8988T (cell line): ENCODE measurements around the gene KBTBD13.
"Not testable (repeated sequence)": the region's sequence is repeated elsewhere in the genome, so short reads cannot be mapped to it uniquely, and the experiment has no call there.

Source experiments
- DNase-seq: peaks from one replicate; pipeline ENCODE4 v3.0.0; 2011

Gene KBTBD13

DNA sequence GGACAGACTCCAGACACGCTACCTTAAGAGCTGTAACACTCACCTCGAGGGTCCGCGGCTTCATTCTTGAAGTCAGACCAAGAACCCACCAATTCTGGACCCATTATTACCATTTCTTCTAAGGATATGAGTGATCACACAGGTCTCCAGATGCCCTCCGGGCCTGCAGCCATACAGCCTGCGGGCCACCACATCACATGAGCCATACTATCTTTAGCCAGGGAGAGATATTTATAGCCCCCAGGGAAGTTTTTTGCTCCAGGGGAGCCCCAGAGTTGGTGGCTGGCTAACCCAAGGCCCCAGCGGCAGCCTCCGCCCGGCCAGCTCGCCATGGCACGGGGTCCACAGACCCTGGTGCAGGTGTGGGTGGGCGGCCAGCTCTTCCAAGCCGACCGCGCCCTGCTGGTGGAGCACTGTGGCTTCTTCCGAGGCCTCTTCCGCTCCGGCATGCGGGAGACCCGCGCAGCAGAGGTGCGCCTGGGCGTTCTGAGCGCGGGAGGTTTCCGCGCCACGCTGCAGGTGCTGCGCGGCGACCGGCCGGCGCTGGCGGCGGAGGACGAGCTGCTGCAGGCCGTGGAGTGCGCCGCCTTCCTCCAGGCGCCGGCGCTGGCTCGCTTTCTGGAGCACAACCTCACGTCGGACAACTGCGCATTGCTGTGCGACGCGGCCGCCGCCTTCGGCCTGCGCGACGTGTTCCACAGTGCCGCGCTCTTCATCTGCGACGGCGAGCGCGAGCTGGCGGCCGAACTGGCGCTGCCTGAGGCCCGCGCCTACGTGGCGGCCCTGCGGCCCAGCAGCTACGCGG is at the start of gene KBTBD13:
TSS of gene KBTBD13 (plus strand) at position 261 of the 805 bp plus-strand sequence. CDS start at position 331, 70 bp downstream.
- no peak for DNase-seq

- no peak for DNase-seq
Observed at GRCh38 chr15:65026756-65027155, 49.8 kb upstream of the KBTBD13 start.

DNA sequence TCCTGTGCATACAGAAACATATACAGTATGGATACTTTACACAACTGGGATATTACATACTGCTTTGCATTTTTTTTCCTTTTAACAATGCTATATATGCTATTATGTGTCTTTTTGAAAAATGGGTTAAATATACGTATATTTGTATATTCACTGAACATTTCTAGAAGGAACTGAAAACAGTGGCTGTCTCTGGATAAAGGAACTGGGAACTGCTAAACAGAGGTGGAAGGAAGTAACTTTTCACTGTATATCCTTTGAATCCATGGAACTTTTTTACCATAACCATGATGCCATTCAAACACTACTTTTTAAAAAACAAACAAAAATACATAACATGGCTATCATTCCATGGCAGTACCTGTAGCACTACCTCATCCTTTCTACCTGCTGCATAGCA is 49.0 kb upstream of the KBTBD13 start:
- no peak for DNase-seq

GRCh38 chr15:65028338-65028737 is 48.2 kb upstream of the KBTBD13 start:
- DNase-seq: no peak

DNA sequence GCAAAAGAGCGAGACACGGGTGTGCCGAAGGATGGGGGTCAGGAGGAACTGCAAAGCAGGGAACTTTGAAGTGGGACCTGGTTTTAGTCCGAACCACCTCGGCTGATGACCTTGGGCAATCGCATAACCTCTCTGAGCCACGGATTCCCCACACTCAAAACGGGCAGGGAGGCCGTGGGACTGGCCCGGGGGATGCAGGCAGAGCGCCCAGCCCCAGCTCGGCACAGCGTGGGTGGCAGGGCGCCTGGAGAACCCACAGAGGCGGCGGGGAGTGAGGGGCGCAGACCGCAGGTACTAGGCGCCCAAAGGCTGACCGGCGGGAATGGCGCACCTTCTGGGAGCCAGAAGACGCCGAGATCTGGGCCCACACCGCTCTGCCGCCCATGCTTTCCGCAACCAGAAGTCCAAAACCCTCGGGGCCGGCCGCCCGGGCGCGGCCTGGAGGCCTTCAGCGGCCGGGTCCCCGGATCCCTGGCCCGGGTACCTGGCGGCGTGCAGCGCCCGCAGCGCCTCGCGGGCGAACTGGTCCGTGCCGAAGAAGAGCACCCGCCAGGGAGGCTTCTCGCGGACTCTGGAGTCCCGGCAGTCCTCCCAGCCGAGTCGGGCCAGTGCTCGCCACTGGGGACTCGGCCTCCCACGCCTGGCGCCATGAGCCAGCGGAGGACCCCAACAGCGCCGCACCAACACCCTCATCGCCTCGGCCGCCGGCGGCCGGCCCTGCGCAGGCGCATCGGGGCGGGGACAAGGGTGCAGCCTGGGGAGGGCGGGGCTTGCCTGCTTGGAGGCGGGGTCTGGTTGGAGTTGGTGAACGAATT is 47.4 kb upstream of the KBTBD13 start, which contains the start of gene MTFMT:
TSS of gene MTFMT (minus strand) at position 719 of the 815 bp plus-strand sequence. CDS start at position 693, 26 bp downstream.
- peak; percentile 88 for DNase-seq

- DNase-seq: no peak
Observed at GRCh38 chr15:65029736-65030208, 46.8 kb upstream of the KBTBD13 start.

- DNase-seq: peak; percentile 55
Observed at GRCh38 chr15:65032801-65033537, 43.6 kb upstream of the KBTBD13 start.

DNA sequence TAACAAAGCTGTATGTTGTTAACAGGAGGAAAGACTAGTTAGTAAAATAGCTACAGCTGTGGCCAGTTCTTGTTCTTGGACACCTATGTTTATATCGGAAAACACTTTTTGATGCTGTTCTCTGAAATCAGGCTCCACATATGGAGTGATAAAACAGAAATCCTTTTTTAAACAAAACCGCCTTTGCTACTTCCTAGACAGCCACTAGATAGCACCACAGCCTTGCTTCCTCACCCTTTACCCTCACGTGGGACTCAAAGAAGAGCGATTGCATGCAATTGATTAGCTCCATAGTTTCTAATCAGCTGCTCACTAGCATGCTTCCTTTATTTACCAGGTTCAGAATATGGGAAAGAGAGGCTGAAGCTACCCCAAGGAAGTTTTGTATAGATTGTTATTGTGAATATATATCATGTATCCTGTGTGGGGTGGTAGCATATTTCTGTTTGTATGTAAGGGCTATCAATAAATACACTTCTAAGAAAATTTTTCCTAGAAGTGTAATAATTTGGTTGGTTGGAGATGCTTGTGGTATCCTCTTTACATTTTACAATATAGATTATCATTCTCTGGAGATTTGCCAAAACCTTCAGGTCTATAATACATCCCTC is 42.8 kb upstream of the KBTBD13 start:
- no peak for DNase-seq

GRCh38 chr15:65034719-65035118 is 41.8 kb upstream of the KBTBD13 start:
- no peak for DNase-seq

DNA sequence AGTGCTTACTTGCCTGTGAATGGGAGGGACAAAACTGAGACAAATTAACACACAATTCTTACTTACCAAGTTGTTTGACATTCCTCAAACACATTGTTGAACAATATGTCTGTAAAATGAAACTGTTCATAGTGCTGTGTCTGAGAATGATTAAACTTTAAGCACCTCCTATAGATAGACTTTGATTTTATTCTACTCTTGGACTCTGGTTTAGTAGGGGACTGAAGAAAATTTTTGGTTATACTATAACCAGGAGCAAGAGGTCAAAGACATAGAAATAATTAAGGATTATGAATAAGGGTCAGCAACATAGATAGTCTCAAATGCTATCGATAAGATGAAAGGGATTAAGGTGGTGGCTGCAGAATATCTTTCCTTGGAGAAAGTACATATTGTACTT is 39.2 kb upstream of the KBTBD13 start:
- DNase-seq: no peak

- DNase-seq: no peak
Observed at GRCh38 chr15:65038428-65038827, 38.1 kb upstream of the KBTBD13 start.

DNA sequence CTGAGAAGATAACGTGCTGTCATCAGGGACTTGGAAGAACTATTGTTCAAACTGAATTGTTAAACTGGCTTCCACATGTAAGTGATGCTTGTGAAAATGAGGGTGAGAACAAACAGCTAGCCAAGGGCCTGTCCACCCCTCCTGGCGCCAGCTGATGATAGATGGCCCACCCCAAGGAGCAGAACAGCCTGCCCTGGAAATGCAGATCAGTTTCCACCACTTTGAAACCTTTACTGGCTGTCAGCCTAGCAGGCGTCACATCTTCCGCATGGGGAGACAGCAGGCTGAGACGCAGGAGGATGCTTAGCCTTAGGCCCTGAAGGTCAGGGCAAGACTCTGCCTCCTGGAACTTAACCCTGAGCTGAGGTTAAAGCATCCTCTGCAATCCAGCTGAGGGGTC is 37.7 kb upstream of the KBTBD13 start:
- no peak for DNase-seq

DNA sequence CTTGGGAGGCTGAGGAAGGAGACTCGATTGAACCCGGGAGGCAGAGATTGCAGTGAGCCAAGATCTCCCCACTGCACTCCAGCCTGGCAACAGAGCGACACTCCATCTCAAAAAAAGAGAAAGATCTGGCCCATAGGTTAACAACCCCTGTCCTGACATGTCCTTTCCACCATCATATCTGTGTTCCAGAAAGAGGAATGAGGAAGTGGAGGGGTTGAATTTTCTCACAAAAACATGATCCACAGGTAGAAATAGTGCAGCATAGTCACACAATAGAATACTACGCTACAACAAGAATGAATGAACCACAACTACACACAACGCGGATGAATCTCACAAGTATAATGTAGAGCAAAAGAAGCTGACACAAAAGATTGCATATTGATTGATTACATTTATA is 36.1 kb upstream of the KBTBD13 start:
- no peak for DNase-seq

DNA sequence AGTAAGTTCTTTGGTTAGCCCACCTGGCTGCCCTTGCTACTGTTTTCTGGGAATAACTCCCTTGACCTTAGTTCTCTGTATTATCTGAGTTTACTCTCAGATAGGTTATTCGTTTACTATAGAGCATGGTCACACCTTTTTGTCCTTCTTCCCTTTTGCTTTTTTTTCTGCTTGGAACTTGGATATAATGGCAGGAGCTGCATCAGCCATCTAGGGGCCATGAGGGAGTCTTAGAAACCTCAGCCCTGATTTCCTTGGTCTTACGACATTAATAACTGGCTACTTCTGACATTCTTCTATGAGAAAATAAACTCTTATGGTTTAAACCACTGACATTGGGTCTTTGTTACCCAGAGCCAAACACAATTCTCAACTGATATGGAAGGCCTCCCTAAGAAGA is 34.8 kb upstream of the KBTBD13 start:
- no peak for DNase-seq

DNA sequence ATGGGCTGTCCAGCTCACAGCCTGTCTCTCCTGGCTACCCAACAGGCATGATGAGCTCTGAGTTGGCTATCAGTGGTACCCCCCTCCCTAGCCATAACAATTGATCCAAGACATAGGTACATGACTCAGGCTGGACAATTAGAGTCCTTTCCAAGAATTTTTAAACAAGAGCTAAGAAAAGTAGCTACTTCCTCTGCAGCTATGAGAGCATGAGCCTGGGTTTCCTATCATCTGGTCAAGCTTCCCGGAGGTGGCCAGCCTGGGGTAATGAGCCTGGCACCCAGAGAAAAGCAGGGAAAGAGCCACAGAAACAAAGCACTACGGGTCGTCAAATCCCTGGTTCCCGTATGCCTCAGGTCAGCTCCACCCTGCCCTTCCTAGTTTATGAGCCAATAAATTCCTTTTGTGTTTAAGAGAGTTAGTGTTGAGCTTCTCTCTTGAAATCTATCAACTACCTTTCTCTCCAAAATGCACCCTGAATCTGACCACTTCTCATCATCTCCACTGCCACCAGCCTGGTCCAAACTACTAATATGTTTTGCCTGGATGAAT is 33.7 kb upstream of the KBTBD13 start:
- no peak for DNase-seq

- not testable (repeated sequence) for DNase-seq
Observed at GRCh38 chr15:65044218-65044617, 32.3 kb upstream of the KBTBD13 start.

- no peak for DNase-seq
Observed at GRCh38 chr15:65044724-65045481, 31.6 kb upstream of the KBTBD13 start, which contains the start of gene SLC51B. SLC51B (plus strand) TSS chr15:65045387; CDS start chr15:65050005, 4,618 bp downstream.

DNA sequence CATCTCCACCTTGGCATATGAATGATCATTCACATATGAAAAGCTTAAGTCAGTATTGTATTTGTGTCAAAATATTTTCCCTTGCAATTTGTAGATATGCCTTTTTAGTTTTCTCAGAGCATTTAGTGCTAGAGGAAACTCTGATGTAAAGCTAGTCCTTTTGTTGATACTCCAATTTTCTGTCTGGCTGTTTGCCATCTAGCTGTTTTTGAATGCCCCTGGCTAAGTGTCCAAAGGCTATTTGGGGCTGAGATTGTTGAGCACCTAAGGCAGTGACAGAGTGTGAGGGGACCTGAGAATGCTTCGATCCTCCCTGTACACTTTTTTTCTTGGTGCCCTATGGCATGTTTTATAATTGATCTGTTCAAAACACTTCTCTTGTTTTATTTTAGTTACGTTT is 28.3 kb upstream of the KBTBD13 start:
- DNase-seq: no peak

DNA sequence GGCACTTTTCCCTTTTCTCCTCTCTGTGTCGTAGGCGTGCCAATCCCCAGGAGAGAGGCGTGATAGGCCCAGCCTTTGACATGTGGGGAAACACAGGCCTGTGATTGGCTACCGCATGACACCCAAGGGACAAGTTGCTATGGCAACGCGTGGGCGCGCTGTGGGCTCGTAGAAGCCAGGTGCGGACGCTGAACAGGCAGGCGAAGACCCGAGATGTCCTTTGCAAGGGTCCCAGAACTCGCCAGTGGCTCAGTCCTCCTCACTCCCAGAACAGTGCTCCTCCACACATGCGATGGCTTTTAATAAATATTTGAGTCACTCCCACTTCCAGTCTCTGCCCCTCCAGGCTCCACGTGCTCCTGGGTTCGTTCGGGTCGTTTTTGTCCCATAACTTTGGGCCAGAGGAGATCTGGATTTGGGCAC is 27.1 kb upstream of the KBTBD13 start:
- peak; percentile 80 for DNase-seq

DNA sequence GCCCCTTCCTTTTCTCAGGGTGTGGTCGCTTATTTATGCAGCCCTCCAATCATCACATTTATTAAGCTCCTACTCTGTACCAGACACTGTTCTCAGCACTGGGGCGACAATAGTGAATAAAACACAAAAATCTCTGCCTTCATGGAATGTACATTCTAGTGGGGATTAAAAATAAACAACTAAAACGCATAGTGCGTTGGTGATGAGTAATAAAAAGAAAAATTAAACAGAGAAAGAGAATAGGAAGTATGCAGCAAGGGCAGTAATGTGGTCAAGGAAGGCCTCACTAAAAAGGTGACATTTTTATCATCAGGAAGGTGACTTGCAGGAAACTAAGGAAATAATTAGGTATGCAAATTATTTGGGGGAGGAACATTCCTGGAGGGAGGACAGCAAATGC is 26.3 kb upstream of the KBTBD13 start:
- DNase-seq: no peak

GRCh38 chr15:65051266-65051665 is 25.3 kb upstream of the KBTBD13 start:
- DNase-seq: no peak
